ENCODE measurements around the gene ZC3HAV1. TPM values are rescaled to one million over a fixed set of nuclear protein-coding genes. Genes with fewer than 3 reads are reported as not detected.
"Not testable (repeated sequence)": the region's sequence is repeated elsewhere in the genome, so short reads cannot be mapped to it uniquely, and the experiment has no call there.

The ZC3HAV1 gene
- total RNA-seq, 1 donor from 2014 or later, result 21.0 TPM

DNA sequence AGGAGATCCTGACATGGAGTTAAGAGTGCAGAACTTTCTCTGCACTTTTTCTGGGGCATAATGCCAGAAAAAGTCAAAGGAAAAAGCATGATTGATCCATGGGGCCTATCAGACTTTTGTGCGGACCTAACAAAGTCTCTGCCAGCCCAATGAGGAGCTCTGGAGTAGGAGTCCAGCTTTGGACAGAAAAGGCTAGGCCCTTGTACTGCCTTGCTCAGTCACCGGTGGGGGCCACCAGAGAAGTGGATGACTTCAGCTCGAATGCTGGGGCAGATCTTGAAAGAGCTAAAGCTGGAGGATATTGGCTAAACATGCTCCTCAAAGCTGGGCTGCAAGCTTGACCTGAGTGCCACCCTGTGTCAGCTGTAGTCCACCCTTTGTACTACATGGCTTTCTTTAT lies 2.8 kb upstream of the ZC3HAV1 start:
- H3K4me3 ChIP-seq (ENCODE audit: low read depth, low read length), result no peak overlapping the region
- no peak for DNase-seq (ENCODE audit: low read depth)
- TF ChIP-seq, protein P1, sequence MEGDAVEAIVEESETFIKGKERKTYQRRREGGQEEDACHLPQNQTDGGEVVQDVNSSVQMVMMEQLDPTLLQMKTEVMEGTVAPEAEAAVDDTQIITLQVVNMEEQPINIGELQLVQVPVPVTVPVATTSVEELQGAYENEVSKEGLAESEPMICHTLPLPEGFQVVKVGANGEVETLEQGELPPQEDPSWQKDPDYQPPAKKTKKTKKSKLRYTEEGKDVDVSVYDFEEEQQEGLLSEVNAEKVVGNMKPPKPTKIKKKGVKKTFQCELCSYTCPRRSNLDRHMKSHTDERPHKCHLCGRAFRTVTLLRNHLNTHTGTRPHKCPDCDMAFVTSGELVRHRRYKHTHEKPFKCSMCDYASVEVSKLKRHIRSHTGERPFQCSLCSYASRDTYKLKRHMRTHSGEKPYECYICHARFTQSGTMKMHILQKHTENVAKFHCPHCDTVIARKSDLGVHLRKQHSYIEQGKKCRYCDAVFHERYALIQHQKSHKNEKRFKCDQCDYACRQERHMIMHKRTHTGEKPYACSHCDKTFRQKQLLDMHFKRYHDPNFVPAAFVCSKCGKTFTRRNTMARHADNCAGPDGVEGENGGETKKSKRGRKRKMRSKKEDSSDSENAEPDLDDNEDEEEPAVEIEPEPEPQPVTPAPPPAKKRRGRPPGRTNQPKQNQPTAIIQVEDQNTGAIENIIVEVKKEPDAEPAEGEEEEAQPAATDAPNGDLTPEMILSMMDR (conservative IDR thresholded peaks at IDR 0.05; ENCODE audit: low read depth, low read length), result no peak

DNA sequence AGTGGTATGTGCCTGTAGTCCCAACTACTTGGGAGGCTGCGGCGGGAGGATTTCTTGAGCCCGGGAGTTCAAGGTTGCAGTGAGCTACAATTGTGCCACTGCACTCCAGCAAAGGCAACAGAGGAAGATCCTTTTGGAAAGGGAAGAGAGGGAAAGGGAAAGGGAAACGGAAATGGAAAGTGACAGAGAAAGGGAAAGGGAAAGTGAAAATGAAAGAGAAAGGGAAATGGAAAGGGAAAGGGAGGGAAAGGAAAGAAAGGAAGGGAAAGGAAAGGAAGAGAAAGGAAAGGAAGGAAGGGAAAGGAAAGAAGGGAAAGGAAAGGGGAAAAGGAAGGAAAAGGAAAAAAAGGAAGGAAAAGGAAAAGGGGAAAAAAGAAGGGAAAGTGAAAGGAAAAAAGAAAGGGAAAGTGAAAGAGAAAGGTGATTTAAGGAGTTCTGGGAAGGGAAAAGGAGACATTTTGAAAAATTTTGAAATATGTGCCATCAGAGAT lies 2.3 kb upstream of the ZC3HAV1 start:
- H3K4me3 ChIP-seq (ENCODE audit: low read depth, low read length), result no peak overlapping the region
- no peak for DNase-seq (ENCODE audit: low read depth)
- TF ChIP-seq, protein P1 (conservative IDR thresholded peaks at IDR 0.05; ENCODE audit: low read depth, low read length), result no peak

DNA sequence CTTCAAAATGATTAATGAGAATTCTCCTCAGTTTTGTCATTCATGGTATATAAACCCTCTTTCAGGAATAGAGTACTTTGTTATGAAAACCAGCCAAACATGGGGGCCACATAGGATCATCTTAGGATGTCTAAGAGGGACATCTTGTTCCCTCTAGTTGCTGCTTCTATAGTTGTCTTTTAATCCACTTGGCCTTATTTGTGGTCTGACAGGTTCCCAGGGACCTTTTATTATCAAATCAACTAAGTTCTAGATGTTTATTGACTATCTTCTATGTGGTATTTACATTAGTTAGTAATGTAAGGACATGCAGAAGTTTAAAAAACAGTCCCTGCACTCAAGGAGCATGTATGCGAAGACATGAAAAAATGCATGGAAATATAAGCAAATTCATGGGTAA lies 1.6 kb upstream of the ZC3HAV1 start:
- H3K4me3 ChIP-seq (ENCODE audit: low read depth, low read length), result no peak overlapping the region
- DNase-seq (ENCODE audit: low read depth), result no peak
- TF ChIP-seq, protein P1 (conservative IDR thresholded peaks at IDR 0.05; ENCODE audit: low read depth, low read length), result no peak

DNA sequence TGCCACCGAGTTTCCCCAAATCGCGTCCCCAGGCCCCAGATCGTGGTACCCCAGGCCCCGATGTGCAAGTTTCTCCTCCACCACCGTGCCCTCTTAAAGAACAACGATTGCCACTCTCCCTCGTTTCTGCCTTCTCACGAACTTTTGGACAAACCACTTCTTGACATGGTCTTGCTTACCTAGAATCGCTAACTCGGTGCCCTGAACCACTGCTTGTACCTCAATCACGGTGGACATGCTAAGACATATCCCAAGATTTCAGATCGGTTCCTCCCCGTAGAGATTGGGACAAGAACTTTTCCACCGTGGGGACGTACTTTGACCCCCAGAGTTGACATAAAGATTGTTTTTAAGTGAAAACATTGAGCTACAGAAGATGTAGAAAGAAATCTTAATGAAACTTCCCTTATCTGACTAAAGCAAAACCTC lies 477 bp upstream of the ZC3HAV1 start:
- peak overlapping the region; percentile 96 for H3K4me3 ChIP-seq (ENCODE audit: low read depth, low read length)
- no peak for DNase-seq (ENCODE audit: low read depth)
- TF ChIP-seq, protein P1 (conservative IDR thresholded peaks at IDR 0.05; ENCODE audit: low read depth, low read length), result no peak

DNA sequence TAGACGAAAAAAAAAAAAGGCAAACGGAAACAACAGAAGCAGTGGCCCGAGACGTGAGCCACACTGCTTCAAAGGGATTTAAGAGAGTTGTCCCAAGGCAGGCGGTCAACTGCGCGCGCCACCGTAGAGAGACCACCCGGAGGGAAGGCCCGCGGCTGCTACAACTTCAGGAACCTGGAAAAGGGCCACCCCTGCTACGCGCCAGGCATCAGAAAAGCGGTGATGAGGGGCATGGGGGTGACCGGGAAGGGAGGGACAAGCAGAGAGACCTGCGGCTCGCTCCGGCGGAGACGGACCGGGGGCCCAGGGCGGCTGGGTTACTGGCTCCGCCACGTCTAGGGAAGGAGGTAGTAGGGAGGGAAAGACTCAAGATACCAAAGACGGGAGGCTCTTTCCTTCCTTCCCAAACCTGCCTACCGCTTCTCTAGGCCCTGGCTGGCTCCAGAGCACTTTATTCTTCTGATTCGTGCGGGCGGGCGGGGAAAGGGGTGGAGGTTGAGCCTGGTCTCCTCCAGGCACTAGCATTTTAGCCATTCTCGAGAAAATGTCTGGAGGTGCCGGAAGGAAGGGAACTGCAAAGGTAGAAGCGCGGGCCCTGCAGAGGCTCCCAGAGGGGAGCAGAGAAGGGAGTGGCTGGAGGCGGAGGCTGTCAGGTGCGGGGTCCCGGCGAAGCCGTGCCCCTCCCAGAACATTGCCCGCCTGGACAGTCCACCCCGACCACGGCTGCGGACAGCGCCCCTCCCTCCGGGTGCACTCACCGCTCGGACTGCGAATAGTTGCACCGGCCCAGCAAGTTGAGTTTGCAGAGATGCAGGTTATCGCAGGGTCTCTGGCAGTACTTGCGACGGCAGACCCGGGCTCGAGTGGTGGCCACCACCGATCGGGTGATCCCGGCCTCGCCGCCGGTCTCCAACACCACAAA lies 993 bp downstream of the ZC3HAV1 start:
- peak overlapping the region; percentile 96 for H3K4me3 ChIP-seq (ENCODE audit: low read depth, low read length)
- TF ChIP-seq, protein P1 (conservative IDR thresholded peaks at IDR 0.05; ENCODE audit: low read depth, low read length), result no peak
- DNase-seq (ENCODE audit: low read depth), result no peak

DNA sequence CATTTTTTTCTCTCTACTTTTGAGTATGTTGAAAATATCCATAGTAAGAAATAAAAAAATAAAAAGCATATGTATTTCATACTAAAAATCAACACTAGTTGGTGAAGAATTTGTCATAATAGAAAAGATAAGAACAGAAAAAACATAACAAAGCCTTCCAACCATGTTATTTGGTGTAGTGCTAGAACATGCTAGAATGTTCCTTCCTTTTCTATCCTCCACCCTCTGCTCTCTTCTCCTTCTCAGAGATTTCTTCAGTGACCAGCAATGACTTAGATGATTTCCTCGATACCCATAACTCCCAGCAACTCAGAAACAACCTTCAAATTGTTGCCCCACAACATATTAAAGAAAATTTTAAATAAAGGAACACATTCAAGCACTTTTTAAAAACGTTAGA lies 2.6 kb downstream of the ZC3HAV1 start:
- TF ChIP-seq, protein P1 (conservative IDR thresholded peaks at IDR 0.05; ENCODE audit: low read depth, low read length), result no peak
- no peak for DNase-seq (ENCODE audit: low read depth)
- H3K4me3 ChIP-seq (ENCODE audit: low read depth, low read length), result peak overlapping the region; percentile 96

DNA sequence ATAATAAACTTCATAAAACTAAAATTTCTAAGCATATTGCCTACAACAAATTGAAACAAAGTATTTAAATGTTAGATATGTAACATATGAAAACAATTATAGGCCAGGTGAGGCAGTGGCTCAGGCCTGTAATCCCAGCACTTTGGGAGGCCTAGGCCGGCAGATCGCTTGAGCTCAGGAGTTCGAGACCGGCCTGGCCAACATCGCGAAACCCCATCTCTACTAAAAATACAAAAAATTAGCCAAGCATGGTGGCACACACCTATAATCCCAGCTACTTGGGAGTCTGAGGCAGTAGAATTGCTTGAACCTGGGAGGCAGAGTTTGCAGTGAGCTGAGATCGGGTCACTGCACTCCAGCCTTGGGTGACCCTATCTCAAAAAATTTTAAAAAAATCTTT lies 3.3 kb downstream of the ZC3HAV1 start:
- not testable (repeated sequence) for DNase-seq (ENCODE audit: low read depth); H3K4me3 ChIP-seq (ENCODE audit: low read depth, low read length)

Measured in epithelial cell of proximal tubule (primary cell).